H1 (cell line): ENCODE results near the gene SAMD14. TPM values are rescaled to one million over a fixed set of nuclear protein-coding genes. Genes with fewer than 3 reads are reported as not detected.

ENCODE experiments used
- CTCF ChIP-seq, 3 experiments: IDR thresholded peaks; 1 replicate in 2 of 3; 2 replicates in 1 of 3; pipeline versions ENCODE4 v1.5.1 to v1.6.1; 2011; ENCODE audit warnings: low read length in 3 of 3, mild to moderate bottlenecking in 3 of 3, inconsistent platforms in 2 of 3, low read depth in 1 of 3, moderate library complexity in 1 of 3; ENCODE audit not compliant: insufficient read depth in 1 of 3; ENCODE audit errors: control extremely low read depth in 1 of 3
- FOSL1 ChIP-seq: IDR thresholded peaks from 2 replicates; pipeline ENCODE4 v1.6.1; 2011; ENCODE audit warnings: mild to moderate bottlenecking, low read depth, low read length, moderate library complexity; ENCODE audit not compliant: insufficient read depth
- MAX ChIP-seq: IDR thresholded peaks from 2 replicates; pipeline ENCODE4 v1.6.1; 2012; ENCODE audit warnings: inconsistent platforms
- polyA plus RNA-seq, 7 experiments: library from polyadenylated mRNA; depleted of rRNA in 3 of 7; stranded (reverse) in 5 of 7; unstranded in 2 of 7; fragments of >200 nt in 5 of 7; fragments of 200-250 nt in 2 of 7; gene quantifications; 1 replicate in 5 of 7; 2 replicates in 1 of 7; 4 replicates in 1 of 7; pipeline versions ENCODE4 v1.2.1 to v1.2.3, GENCODE V29; 2011 to 2013; ENCODE audit warnings: missing spikeins in 2 of 7, mixed read lengths in 2 of 7
- total RNA-seq: library from RNA; stranded (reverse); fragmentation: NEBNext Ultra II Directional; extraction: Animal tissue kit (Norgen Biotek cat#: 25700); gene quantifications from 2 replicates; pipeline ENCODE4 v1.2.1, GENCODE V29; 2021

SAMD14 gene
- total and polyA plus RNA-seq, 2 of the 8 experiments (the other 6 are each of a cell fraction or from before 2014, with no cell fraction given): 5.7 to 5.8 TPM

- TF ChIP-seq CTCF (IDR thresholded peaks at IDR 0.05; ENCODE audit: control extremely low read depth in 1 of 3, insufficient read depth in 1 of 3, low read depth in 1 of 3, low read length in 3 of 3) (peak; percentile 80 to 98 (median 96)), FOSL1 (peak; percentile 78), MAX (peak; percentile 58; the same call in 1 of the 2 replicates)
- TF ChIP-seq, all 59 proteins: peak for 10
These were observed 39.3 kb upstream of the SAMD14 start (continued) for GRCh38 chr17:50169121-50169764.
